Measurements from ENCODE around the gene HPSE2. TPM values are rescaled to one million over a fixed set of nuclear protein-coding genes. Genes with fewer than 3 reads are reported as not detected.

Gene HPSE2
- total RNA-seq, 1 experiment from 2014 or later: not detected

DNA sequence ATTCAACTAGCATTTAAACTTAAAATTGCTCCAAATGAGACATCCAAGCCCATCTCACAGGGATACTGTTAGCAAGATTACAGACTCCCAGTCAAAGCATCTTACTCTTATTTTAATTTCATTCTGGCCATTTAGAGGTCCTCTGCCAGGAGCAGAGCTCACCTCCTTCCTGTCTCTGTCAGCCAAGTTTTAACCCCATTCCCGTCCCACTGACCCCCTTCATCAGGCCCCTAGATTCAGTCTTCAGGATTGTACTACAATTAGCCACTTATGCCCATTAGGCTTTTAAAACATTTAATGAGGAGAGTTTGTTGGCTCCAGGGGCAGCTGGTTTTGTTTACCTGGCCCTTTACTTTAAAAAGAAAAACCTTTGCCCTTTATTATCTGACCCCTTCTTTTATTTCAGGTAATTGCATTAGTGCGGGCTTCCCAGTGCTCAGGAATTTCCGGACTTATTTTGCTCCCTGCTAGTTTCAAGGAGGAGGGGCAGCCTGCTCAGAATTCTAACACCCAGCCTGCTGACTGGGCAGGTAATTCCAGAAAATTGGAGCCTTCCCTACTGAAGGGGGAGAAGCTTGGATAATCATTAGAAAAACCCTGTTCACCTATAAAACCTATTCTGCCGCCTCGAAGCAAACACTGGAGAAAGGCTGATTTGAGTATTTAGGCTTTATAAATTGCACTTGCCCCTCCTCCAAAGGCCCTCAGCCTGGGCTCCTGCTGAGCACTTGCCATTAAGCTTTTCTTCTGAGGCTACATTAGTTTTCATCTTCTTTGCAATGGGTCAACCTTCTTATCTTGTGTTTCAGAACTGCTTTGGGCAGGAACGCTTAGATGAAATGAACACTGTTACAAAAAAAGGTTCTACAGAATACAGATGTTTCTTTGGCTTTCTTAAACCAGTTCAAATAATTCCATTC, 588.4 kb downstream of the HPSE2 start:
- no peak for TF ChIP-seq CTCF (IDR thresholded peaks at IDR 0.05; ENCODE audit: insufficient read depth in 1 of 2, low read depth in 1 of 2, low read length in 1 of 2, severe bottlenecking in 1 of 2, unreplicated experiment in 1 of 2)
- Mint-ChIP-seq H3K27me3 (ENCODE audit: insufficient read depth, unreplicated experiment) (peaks cover 7% of the 10 kb centered on the region), H3K27ac (ENCODE audit: unreplicated experiment) (no peak overlapping the region), H3K9me3 (ENCODE audit: unreplicated experiment) (no peaks in the 10 kb centered on the region), H3K4me1 (ENCODE audit: low read depth, unreplicated experiment) (no peaks in the 10 kb centered on the region), H3K4me3 (ENCODE audit: unreplicated experiment) (no peak overlapping the region), H3K36me3 (ENCODE audit: insufficient read depth, unreplicated experiment) (no peaks in the 10 kb centered on the region)
- H3K9me3 ChIP-seq: no peaks in the 10 kb centered on the region
- no peaks in the 10 kb centered on the region for H3K27me3 ChIP-seq (replicated peaks; ENCODE audit: control insufficient read depth, insufficient read depth, low read length)
- no peaks in the 10 kb centered on the region for H3K4me1 ChIP-seq
- no peaks in the 10 kb centered on the region for H3K36me3 ChIP-seq (ENCODE audit: control insufficient read depth, insufficient read depth, low read length)
- ChIA-PET POLR2A (no interaction called here), CTCF (no interaction called here)
- no peak for DNase-seq
- H3K4me3 ChIP-seq (ENCODE audit: low read depth, low read length): no peak overlapping the region
- intact Hi-C loops (cut with micrococcal nuclease; ENCODE audit: unreplicated experiment): no loop called here
- no TSS peak for BruUV-seq (replicated peaks)

- no peak overlapping the region for H3K27ac Mint-ChIP-seq (ENCODE audit: unreplicated experiment)
- no peaks in the 10 kb centered on the region for H3K36me3 Mint-ChIP-seq (ENCODE audit: insufficient read depth, unreplicated experiment)
- no TSS peak for BruUV-seq (replicated peaks)
- H3K4me1 Mint-ChIP-seq (ENCODE audit: low read depth, unreplicated experiment): no peaks in the 10 kb centered on the region
- Histone ChIP-seq H3K4me3 (ENCODE audit: low read depth, low read length) (no peak overlapping the region), H3K36me3 (ENCODE audit: control insufficient read depth, insufficient read depth, low read length) (no peaks in the 10 kb centered on the region), H3K4me1 (no peaks in the 10 kb centered on the region), H3K27me3 (replicated peaks; ENCODE audit: control insufficient read depth, insufficient read depth, low read length) (no peaks in the 10 kb centered on the region), H3K9me3 (no peaks in the 10 kb centered on the region)
- intact Hi-C loops (cut with micrococcal nuclease; ENCODE audit: unreplicated experiment): no loop called here
- no peak overlapping the region for H3K4me3 Mint-ChIP-seq (ENCODE audit: unreplicated experiment)
- H3K27me3 Mint-ChIP-seq (ENCODE audit: insufficient read depth, unreplicated experiment): peaks cover 3% of the 10 kb centered on the region
- POLR2A ChIA-PET: no interaction called here
- DNase-seq: no peak
- no peak for TF ChIP-seq CTCF (IDR thresholded peaks at IDR 0.05; ENCODE audit: insufficient read depth in 1 of 2, low read depth in 1 of 2, low read length in 1 of 2, severe bottlenecking in 1 of 2, unreplicated experiment in 1 of 2)
- no peaks in the 10 kb centered on the region for H3K9me3 Mint-ChIP-seq (ENCODE audit: unreplicated experiment)
- CTCF ChIA-PET: no interaction called here
Measured at GRCh38 chr10:98644466-98644865, 591.2 kb downstream of the HPSE2 start.

DNA sequence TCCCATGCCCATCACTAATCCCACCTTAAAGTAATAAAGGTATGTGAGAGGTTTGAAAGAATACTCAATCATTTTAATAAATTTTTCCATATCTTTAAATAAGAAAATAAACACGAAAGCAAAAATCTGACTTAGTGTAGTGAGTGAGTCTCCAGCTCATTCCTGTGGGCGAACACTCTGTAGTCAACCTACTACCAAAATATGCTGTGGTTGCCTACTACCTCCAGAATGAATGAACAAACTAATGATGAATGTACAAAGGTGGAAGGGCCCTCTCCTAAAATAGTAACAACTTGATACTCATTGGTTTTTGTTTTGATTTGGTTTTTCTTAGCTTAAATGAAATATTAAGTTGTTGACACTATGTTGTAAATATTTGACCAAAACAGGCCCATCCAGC, 593.4 kb downstream of the HPSE2 start:
- no peak for TF ChIP-seq CTCF (IDR thresholded peaks at IDR 0.05; ENCODE audit: insufficient read depth in 1 of 2, low read depth in 1 of 2, low read length in 1 of 2, severe bottlenecking in 1 of 2, unreplicated experiment in 1 of 2)
- Mint-ChIP-seq H3K9me3 (ENCODE audit: unreplicated experiment) (no peaks in the 10 kb centered on the region), H3K4me1 (ENCODE audit: low read depth, unreplicated experiment) (no peaks in the 10 kb centered on the region), H3K27ac (ENCODE audit: unreplicated experiment) (no peak overlapping the region), H3K27me3 (ENCODE audit: insufficient read depth, unreplicated experiment) (no peaks in the 10 kb centered on the region), H3K4me3 (ENCODE audit: unreplicated experiment) (no peak overlapping the region), H3K36me3 (ENCODE audit: insufficient read depth, unreplicated experiment) (no peaks in the 10 kb centered on the region)
- intact Hi-C loops (cut with micrococcal nuclease; ENCODE audit: unreplicated experiment): no loop called here
- POLR2A ChIA-PET: interaction anchor here (0.7 kb wide), 1 partner anchor 57 kb away, joined by 3 read pairs; no protein-coding TSS in a partner anchor
- H3K4me1 ChIP-seq: no peaks in the 10 kb centered on the region
- no peaks in the 10 kb centered on the region for H3K27me3 ChIP-seq (replicated peaks; ENCODE audit: control insufficient read depth, insufficient read depth, low read length)
- no peaks in the 10 kb centered on the region for H3K36me3 ChIP-seq (ENCODE audit: control insufficient read depth, insufficient read depth, low read length)
- CTCF ChIA-PET: interaction anchor here (0.8 kb wide), 1 partner anchor 175 kb away, joined by 3 read pairs; no protein-coding TSS in a partner anchor
- no peak overlapping the region for H3K4me3 ChIP-seq (ENCODE audit: low read depth, low read length)
- no peak for DNase-seq
- no TSS peak for BruUV-seq (replicated peaks)
- H3K9me3 ChIP-seq: no peaks in the 10 kb centered on the region

Data from Caco-2 (cell line).